OCI-LY3 (cell line): ENCODE results near the gene HLF.

Source experiments
- CTCF ChIP-seq: fragments of 200-600, 300-600 bp; sonication (generic); IDR thresholded peaks from 2 replicates; pipeline ENCODE4 v1.5.1; 2014; ENCODE audit warnings: antibody characterized with exemption, low read length, low read depth
- EZH2phosphoT487 ChIP-seq: fragments of 200-600 bp; shearing (Covaris generic); IDR thresholded peaks from 2 replicates; pipeline ENCODE4 v1.6.1; 2018; ENCODE audit warnings: antibody characterized with exemption, mixed run types, low read depth

- TF ChIP-seq CTCF (no peak), EZH2phosphoT487 (no peak)
Observed at GRCh38 chr17:55288356-55289105, 23.8 kb downstream of the HLF start.
